Frontal cortex (tissue), 4 donors: ENCODE results near the gene CDH6. TPM values are rescaled to one million over a fixed set of nuclear protein-coding genes. Genes with fewer than 3 reads are reported as not detected.
A peak's percentile ranks its signal among the peaks of the same experiment; 100 is the strongest.

Experiments
- DNase-seq, 2 donors: peaks; one replicate each; pipeline ENCODE4 v3.0.0; 2012; ENCODE audit warnings: low spot score in 2 of 2
- FAIRE-seq: peaks from 2 replicates; lab custom pipeline; 2012; peaks lifted over from hg19 to GRCh38; lab: Jason Lieb, UNC
- total RNA-seq: library from RNA; depleted of rRNA; stranded (reverse); fragments of >200 nt; gene quantifications from one replicate; pipeline ENCODE4 v1.2.3, GENCODE V29; 2014
- donor health status: control.
- donor health status: control.
- donor health status: control.

The CDH6 gene
- total RNA-seq, 1 donor from 2014 or later = 37.1 TPM

- FAIRE-seq (no peak), DNase-seq (peak in 1 of 2 donors; percentile 16)
These were observed 1.5 kb downstream of the CDH6 start for GRCh38 chr5:31194892-31195555.

DNA sequence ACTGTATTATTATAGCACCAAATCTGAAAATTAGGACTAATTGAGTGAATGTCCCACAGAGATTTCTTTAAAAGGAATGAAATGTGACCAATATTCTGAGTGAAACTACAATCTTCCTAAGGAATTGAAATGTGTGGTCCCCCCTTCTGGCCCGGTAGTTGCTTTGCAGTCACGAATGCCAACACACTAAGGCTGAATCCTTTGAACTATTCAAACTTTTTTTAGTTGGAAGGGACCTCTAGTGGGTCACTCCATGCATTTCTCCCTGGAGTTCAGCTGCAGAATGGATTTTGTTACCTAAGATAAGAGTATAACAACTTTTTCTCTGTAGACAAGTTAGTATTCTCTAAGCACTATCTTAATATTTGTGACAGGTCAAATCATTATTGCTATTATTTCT is 2.8 kb downstream of the CDH6 start:
- DNase-seq (peak in 1 of 2 donors; percentile 15), FAIRE-seq (no peak)

DNA sequence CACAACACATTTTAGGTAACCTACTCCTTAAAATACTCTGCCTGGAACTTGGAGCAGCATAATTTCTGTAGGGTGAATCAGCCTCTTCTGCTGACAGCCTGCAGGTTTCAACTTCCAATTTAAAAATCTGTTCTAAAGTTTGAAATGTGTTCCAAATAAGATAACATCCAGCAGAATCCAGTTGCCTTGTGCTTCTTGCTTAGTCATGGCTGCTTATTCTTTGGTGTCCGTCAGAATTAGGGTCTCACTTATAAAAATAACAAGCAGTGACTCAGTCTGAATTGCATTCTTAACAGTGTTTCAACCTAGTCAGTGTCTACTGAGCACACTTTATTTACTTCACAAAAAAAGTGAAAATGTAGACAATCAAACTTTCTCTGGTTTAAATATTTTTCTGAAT is 3.7 kb downstream of the CDH6 start:
- FAIRE-seq = no peak
- DNase-seq = peak in 1 of 2 donors; percentile 3

DNA sequence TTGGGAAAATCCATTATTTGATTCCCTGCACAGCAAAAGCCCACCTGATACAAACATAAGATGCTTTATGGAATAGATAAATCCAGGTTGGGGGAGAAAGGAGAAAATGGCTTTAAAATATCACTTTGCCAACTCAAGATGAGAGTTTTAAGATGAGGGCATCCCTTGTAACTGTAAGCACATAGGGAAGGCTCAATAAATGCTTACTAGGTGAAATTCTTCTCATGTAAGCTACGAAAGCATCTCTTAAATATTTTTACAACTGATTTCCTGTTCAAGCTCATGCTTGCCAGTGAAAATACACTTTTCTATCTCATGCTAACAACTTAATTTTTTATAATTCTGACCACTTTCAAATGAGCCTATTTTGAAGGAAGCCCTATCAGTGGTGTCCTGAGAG is 11.5 kb downstream of the CDH6 start:
- FAIRE-seq = no peak
- no peak for DNase-seq

GRCh38 chr5:31208043-31208442 is 14.6 kb downstream of the CDH6 start:
- FAIRE-seq (no peak), DNase-seq (no peak)

GRCh38 chr5:31209334-31209733 is 15.8 kb downstream of the CDH6 start:
- DNase-seq = no peak
- no peak for FAIRE-seq

GRCh38 chr5:31211098-31211497 is 17.6 kb downstream of the CDH6 start:
- FAIRE-seq (no peak), DNase-seq (no peak)

DNA sequence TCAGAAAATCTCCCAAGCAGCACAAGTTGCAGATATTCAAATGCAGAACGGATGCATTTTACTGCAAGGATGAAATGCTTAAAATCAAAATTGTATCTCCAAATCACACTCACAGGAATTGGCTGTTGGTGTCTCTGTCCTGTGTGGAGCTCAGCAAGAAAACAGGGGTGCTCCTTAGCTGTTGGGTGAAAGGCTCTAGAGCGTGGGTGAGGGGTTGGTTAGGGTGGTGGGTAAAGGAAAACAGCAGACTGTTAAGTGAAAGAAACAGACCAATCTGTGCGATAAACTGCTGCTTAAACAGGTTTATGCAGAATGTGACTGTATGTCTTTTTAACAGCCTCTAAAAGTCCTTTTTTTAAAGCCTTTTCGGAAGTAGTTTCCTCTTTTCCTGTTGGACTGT is 19.8 kb downstream of the CDH6 start:
- no peak for FAIRE-seq

DNA sequence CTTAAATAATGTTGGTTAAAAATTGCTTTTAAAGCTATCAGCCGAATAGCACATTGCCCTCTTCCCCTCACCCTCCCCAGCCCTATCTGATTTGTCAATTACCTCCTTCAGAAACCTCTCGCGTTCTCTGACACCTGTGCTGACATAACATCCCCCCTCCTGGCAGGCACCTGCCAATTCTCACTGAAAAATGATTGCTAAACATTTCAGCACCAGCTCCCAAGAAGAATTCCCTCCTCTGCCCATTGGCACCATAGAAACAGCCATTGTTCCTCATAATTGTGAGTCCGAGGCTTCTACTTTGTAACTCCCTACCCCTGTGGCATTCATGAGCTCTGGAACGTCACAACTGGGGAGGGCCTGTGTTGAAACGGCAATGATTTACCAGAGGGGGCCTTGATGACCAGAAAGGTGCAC is 20.2 kb downstream of the CDH6 start:
- DNase-seq = no peak
- FAIRE-seq = no peak

More for the DNA sequence above, 19.8 kb downstream of the CDH6 start:
- no peak for DNase-seq

- DNase-seq = no peak
- no peak for FAIRE-seq
These were observed 20.7 kb downstream of the CDH6 start for GRCh38 chr5:31214229-31214628.

DNA sequence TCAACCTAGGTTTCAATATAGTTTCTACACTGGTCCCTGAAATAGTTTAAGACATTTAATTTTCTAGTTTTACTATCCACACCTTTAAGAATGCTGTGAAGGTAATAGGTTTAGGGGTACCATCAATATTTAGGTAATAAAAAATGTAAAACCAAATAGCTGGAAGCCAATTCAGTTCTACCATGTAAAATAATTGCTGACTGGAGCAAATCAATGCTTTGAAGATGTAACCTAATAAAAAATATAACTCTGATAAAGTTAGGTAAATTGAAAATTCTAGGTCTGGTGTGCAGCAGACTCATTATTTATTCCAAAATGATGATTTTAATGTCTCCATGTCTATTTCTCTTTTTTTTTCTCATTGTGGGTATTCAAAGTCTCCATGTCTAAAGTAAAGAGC is 21.8 kb downstream of the CDH6 start:
- no peak for FAIRE-seq
- no peak for DNase-seq

- no peak for DNase-seq
- no peak for FAIRE-seq
These were observed 24.0 kb downstream of the CDH6 start for GRCh38 chr5:31217446-31217845.

DNA sequence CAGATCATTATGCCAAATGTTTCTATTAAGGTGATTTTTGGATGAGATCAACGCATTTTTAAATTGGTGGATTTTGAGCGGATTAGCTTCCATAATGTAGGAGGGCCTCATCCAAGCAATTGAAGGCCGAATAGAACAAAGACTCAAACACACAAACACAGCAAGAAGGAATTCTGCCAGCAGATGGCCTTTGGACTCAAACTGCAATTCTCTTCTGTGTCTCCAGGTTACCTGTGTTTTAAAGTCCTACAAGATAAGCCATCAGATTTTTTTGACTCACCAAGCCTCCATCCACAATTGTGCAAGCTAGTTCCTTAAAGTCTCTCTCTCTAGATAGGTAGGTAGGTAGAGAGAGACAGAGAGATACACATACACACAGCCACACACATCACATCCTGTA is 25.5 kb downstream of the CDH6 start:
- DNase-seq = no peak
- FAIRE-seq = no peak

GRCh38 chr5:31221001-31221400 is 27.5 kb downstream of the CDH6 start:
- FAIRE-seq (no peak), DNase-seq (no peak)

DNA sequence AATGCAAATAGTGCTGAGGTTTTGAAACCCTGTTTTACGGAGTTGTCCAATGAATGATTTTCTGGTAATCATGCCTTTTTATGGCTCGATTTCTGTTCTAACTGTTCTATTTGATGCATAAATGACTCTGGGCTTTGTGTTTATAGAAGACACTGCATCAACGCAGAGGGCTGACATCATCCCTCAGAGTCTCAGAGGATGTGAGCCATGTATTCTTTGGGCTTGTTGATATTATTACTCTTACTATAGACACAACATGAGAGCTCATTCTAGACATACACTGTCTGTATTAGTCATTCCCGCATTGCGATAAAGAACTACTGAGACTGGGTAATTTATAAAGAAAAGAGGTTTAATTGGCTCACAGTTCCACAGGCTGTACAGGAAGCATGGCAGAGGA is 31.6 kb downstream of the CDH6 start:
- no peak for FAIRE-seq
- no peak for DNase-seq

- FAIRE-seq (no peak), DNase-seq (no peak)
These were observed 32.1 kb downstream of the CDH6 start for GRCh38 chr5:31225613-31226012.

- FAIRE-seq (no peak), DNase-seq (no peak)
These were observed 33.2 kb downstream of the CDH6 start for GRCh38 chr5:31226651-31227050.

GRCh38 chr5:31229266-31229665 is 35.8 kb downstream of the CDH6 start:
- DNase-seq (no peak), FAIRE-seq (no peak)

DNA sequence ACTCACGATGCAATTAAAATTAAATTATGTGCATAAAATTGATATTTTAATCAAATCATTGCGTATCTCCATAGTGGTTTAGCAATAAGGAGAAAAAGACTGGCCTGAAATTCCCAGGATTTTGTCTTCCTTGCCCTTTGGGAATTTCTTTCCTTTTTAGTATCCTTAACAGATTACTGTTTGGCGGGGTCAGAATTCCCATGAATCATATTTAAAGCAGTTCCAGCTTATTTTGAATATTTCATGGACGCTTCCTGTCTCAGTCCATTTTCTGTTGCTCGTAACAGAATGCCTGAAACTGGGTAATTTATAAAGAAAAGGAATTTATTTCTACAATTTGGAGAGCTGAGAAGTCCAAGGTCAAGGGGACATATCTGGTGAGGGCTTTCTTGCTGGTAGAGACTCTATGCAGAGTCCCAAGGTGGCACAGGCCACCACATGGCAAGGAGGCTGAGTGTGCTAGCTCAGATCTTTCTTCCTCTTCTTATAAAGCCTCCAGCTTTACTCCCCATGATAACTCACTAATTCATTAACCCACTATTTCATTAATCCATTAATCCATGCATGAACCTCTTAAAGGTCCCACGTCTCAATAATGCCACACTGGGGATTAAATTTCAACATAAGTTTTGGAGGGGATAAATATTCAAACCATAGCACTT is 37.8 kb downstream of the CDH6 start:
- DNase-seq (no peak), FAIRE-seq (no peak)

GRCh38 chr5:31232273-31232888 is 38.9 kb downstream of the CDH6 start:
- DNase-seq (peak in 1 of 2 donors; percentile 29), FAIRE-seq (peak; percentile 63)

GRCh38 chr5:31235381-31235780 is 41.9 kb downstream of the CDH6 start:
- no peak for DNase-seq
- no peak for FAIRE-seq
